Lung (tissue), 12 donors: ENCODE results near the gene ANKRD11. TPM values are rescaled to one million over a fixed set of nuclear protein-coding genes. Genes with fewer than 3 reads are reported as not detected.

Experiments used
- ATAC-seq: fragments of 200-7000 bp; cut with Tn5 transposase; one replicate; pipeline ENCODE4 v1.9.1; 2020; ENCODE audit warnings: moderate number of reproducible peaks; ENCODE audit not compliant: insufficient read depth, low FRiP score
- DNase-seq, 3 donors: peaks; one replicate each; pipeline ENCODE4 v3.0.0-alpha.2; 2013 to 2017
- H3K27ac ChIP-seq, 2 donors: one replicate each; pipeline ENCODE4 v1.5.1; 2013; ENCODE audit warnings: mild to moderate bottlenecking in 2 of 2, moderate library complexity in 2 of 2, control low read depth in 1 of 2, inconsistent platforms in 1 of 2, low read depth in 1 of 2, low read length in 1 of 2
- H3K27me3 ChIP-seq, 3 donors: one replicate each; pipeline ENCODE4 v1.5.1; 2013; ENCODE audit warnings: low read length in 2 of 3; ENCODE audit not compliant: control insufficient read depth in 3 of 3, insufficient read depth in 3 of 3
- H3K36me3 ChIP-seq, 4 donors: one replicate each; pipeline ENCODE4 v1.5.1; 2013; ENCODE audit warnings: low read length in 4 of 4, mild to moderate bottlenecking in 1 of 4, moderate library complexity in 1 of 4; ENCODE audit not compliant: control insufficient read depth in 4 of 4, insufficient read depth in 4 of 4
- H3K4me1 ChIP-seq, 5 donors: one replicate each; pipeline ENCODE4 v1.5.1; 2013; ENCODE audit warnings: low read length in 5 of 5, mild to moderate bottlenecking in 2 of 5, moderate library complexity in 1 of 5; ENCODE audit not compliant: control insufficient read depth in 5 of 5, insufficient read depth in 5 of 5
- H3K4me3 ChIP-seq: one replicate; pipeline ENCODE4 v1.5.1; 2013; ENCODE audit warnings: mild to moderate bottlenecking, control low read depth, moderate library complexity
- H3K9ac ChIP-seq, 2 donors: one replicate each; pipeline ENCODE4 v1.5.1; 2013; ENCODE audit warnings: low read length in 2 of 2, control low read depth in 1 of 2; ENCODE audit not compliant: insufficient read depth in 1 of 2
- H3K9me3 ChIP-seq, 4 donors: one replicate each; pipeline ENCODE4 v1.5.1; 2013; ENCODE audit warnings: low read length in 3 of 4, mild to moderate bottlenecking in 1 of 4, moderate library complexity in 1 of 4; ENCODE audit not compliant: control insufficient read depth in 4 of 4, insufficient read depth in 3 of 4
- CTCF ChIP-seq: IDR thresholded peaks from 2 replicates; pipeline ENCODE4 v1.5.1; 2012; ENCODE audit warnings: mild to moderate bottlenecking; ENCODE audit errors: control extremely low read depth, extremely low read depth
- WGBS, 2 donors: extraction: QIAGEN DNeasy Blood & Tissue Kit; methylation state at CpG; one replicate each; pipeline ENCODE4 v1.1.7; 2013; 5-methylcytosine and 5-hydroxymethylcytosine counted together
- polyA plus RNA-seq, 2 donors: library from polyadenylated mRNA; stranded (reverse); fragments of 200-250 nt; gene quantifications; one replicate each; pipeline ENCODE4 v1.2.1, GENCODE V29; 2013
- total RNA-seq, 2 donors: library from RNA; depleted of rRNA in 1 of 2; stranded (reverse); fragments of >200 nt in 1 of 2; gene quantifications; one replicate each; pipeline ENCODE4 v1.2.1, GENCODE V29; 2014 to 2021
- donor health status: control.
- donor health status: control.
- donor health status: Bipolar disorder and iron deficiency.
- donor health status: healthy.
- donor health status: DM: yes; HTN: yes; CAD: no.

Gene ANKRD11
- total and polyA plus RNA-seq, 4 donors: 58.5 to 162 (median 89.5) TPM

DNA sequence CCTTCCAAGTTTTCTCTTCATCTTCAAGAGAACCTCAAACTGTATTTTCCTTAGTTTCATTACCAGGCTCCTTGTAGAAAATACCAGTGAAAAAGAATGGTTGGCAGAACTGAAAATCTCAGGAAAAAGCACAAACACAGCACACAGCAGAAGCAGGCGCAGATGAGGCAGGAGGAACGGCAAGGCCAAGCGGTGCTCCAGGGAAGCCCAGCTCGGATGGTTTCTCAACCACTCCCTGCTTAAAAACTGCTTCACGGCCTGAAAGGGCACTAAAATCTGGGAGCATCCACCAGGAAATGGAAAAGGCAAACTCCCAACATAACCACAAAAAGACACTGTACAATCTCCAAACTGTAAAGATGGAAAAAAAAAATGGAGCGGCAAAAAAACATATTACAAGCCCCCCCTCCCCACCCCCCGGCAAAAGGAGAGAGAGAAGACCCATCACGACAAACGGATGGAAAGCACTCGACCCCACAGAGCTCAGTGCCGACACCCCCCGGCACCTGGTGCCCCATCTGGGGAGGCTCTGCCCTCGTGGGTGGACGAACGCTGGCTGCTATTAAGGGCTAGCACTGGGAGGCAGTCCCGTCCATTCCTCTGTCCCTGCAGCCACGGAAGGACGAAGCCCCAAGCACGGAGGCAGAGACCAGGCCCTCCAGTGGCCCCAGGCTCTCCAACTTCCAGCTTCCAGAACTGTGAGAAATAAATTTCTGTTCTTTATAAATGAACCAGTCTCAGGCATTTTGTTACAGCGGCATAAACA lies 145.3 kb downstream of the ANKRD11 start:
- 57 to 80% methylated on average over 20 of the region's 20 CpGs for WGBS, 2 donors
- ATAC-seq (no peak), DNase-seq (no peak)
- Histone ChIP-seq H3K9me3 (no peaks in the 10 kb centered on the region), H3K4me3 (no peak overlapping the region), H3K27ac (peak overlapping the region in 1 of 2 donors; percentile 9), H3K36me3 (no peaks in the 10 kb centered on the region), H3K9ac (no peak overlapping the region), H3K27me3 (no peaks in the 10 kb centered on the region), H3K4me1 (peaks cover 7 to 32% (median 28%) of the 10 kb centered on the region in 5 donors)
- TF ChIP-seq CTCF: no peak

GRCh38 chr16:89344458-89344834 lies 145.9 kb downstream of the ANKRD11 start:
- Histone ChIP-seq H3K27me3 (no peaks in the 10 kb centered on the region), H3K4me3 (no peak overlapping the region), H3K27ac (no peak overlapping the region), H3K9ac (peak overlapping the region in 1 of 2 donors; percentile 47), H3K4me1 (peaks cover 7 to 32% (median 28%) of the 10 kb centered on the region in 5 donors), H3K9me3 (no peaks in the 10 kb centered on the region), H3K36me3 (no peaks in the 10 kb centered on the region)
- TF ChIP-seq CTCF: no peak
- 69 to 84% methylated on average over 15 of the region's 15 CpGs for WGBS, 2 donors
- DNase-seq (peak in 2 of 3 donors; percentile 40 to 54), ATAC-seq (no peak)

DNA sequence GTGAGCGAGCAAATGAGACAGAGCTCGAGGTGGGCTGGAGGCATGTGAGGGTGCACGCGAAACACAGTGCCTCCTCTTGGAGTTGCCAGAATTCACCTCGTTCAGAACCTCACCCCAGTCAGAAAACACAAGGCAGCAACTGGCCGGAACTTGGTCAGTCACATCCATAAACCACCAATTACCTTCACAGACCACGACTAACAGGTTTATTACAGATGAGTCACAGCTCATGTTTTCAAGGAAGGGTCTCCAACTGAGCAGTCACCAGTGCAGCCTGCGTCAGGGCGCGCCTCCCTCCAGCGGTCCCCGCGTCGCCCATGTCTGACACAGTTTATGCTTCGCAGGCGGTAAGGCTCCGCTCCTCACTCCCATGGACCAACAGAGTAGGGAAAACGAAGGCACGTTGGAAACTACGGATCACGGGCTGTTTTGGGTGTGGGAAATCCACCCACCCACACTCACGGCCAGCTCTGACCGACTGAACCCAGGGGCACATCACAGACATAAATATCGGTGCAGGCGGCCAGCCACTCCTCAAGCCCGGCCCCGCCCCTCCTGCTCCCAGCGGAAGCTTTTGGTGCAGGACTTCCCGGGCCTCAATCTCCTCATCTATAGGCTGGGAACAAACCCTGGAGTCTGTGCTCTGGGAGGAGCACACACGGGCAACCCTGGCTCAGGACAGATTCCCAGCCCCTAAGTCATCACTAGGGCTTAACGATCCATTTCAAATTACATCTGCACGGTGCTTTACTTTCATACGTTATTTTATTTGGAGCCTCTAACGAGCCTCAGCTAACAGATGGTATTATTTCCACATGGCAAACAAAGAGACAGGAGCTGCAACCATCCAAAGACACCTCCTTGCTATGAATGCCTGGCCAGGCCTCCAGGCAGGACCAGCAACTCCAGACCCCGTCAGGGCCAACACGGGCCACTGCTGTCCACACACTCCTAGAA lies 146.6 kb downstream of the ANKRD11 start:
- ATAC-seq: no peak
- Histone ChIP-seq H3K9me3 (no peaks in the 10 kb centered on the region), H3K4me1 (peaks cover 7 to 32% (median 28%) of the 10 kb centered on the region in 5 donors), H3K4me3 (no peak overlapping the region), H3K27me3 (no peaks in the 10 kb centered on the region), H3K36me3 (no peaks in the 10 kb centered on the region), H3K9ac (peak overlapping the region in 1 of 2 donors; percentile 47), H3K27ac (no peak overlapping the region)
- DNase-seq: no peak
- TF ChIP-seq CTCF: no peak
- 85 to 87% methylated on average over 36 of the region's 36 CpGs for WGBS, 2 donors
